HepG2 (cell line): ENCODE data around the gene FKTN. TPM values are rescaled to one million over a fixed set of nuclear protein-coding genes. Genes with fewer than 3 reads are reported as not detected.

Experiments
- ATAC-seq: fragments of 200-7000 bp; cut with Tn5 transposase; 3 replicates; pipeline ENCODE4 v1.9.1; 2020; ENCODE audit warnings: mild to moderate bottlenecking, moderate library complexity
- BruUV-seq: library from RNA; stranded (reverse); fragments of 400-500 nt; replicated peaks from 2 replicates; lab custom pipeline; 2021; lab: Mats Ljungman, UMichigan
- CTCF ChIA-PET: fragments of 300-600 bp; formaldehyde crosslinking; extraction: SDS; loops from one replicate; lab custom pipeline; 2021; ENCODE audit warnings: low total read pairs, inconsistent platforms, low intra/inter-chr PET ratio; lab: Yijun Ruan, JAX
- POLR2A ChIA-PET: fragments of 350-600 bp; sonication (Branson Sonifier 250); formaldehyde crosslinking; loops from one replicate; lab custom pipeline; 2020; ENCODE audit warnings: antibody characterized with exemption, inconsistent platforms; lab: Yijun Ruan, JAX
- DNase-seq: peaks from one replicate; pipeline ENCODE4 v3.0.0-alpha.2; 2015; ENCODE audit warnings: low spot score
- FAIRE-seq: peaks from 3 replicates; lab custom pipeline; 2011; peaks lifted over from hg19 to GRCh38; lab: Jason Lieb, UNC
- H2AFZ ChIP-seq: one replicate; pipeline ENCODE4 v1.6.1; 2011; ENCODE audit warnings: low read length, inconsistent platforms
- H3K27ac ChIP-seq: fragments of 300-600 bp; 3 replicates; pipeline ENCODE4 v1.8.0; 2011; ENCODE audit warnings: mixed run types, mild to moderate bottlenecking, mixed read lengths, low read length, inconsistent platforms; ENCODE audit not compliant: insufficient read depth; ENCODE audit errors: extremely low read length
- H3K27me3 ChIP-seq, 2 experiments: fragments of 200-600 bp in 1 of 2; 2 replicates in 1 of 2; 3 replicates in 1 of 2; pipeline versions ENCODE4 v1.6.0 to v1.8.0; 2011; ENCODE audit warnings: low read length in 2 of 2, mild to moderate bottlenecking in 2 of 2, moderate library complexity in 2 of 2, inconsistent platforms in 1 of 2; ENCODE audit not compliant: insufficient read depth in 2 of 2, control insufficient read depth in 1 of 2
- H3K36me3 ChIP-seq, 2 experiments: fragments of 200-600 bp in 1 of 2; replicated peaks in 1 of 2; 2 replicates in 1 of 2; 3 replicates in 1 of 2; pipeline versions ENCODE4 v1.5.1 to v1.8.0; 2011; ENCODE audit warnings: low read length in 2 of 2, inconsistent platforms in 1 of 2; ENCODE audit not compliant: insufficient read depth in 2 of 2, control insufficient read depth in 1 of 2
- H3K4me1 ChIP-seq: 2 replicates; pipeline ENCODE4 v1.5.1; 2012; ENCODE audit warnings: low read length, inconsistent platforms; ENCODE audit not compliant: insufficient read depth
- H3K4me2 ChIP-seq: 2 replicates; pipeline ENCODE4 v1.6.0; 2011; ENCODE audit warnings: low read depth, low read length, inconsistent platforms
- H3K4me3 ChIP-seq, 3 experiments: fragments of 200-600 bp in 1 of 3; sonication (generic), shearing (Covaris generic) in 1 of 3; replicated peaks in 1 of 3; 2 replicates each; pipeline ENCODE4 v1.5.1; 2011 to 2016; ENCODE audit warnings: low read length in 3 of 3, inconsistent platforms in 2 of 3, low read depth in 2 of 3, mild to moderate bottlenecking in 2 of 3, control low read depth in 1 of 3, mixed read lengths in 1 of 3; ENCODE audit not compliant: insufficient read depth in 1 of 3
- H3K79me2 ChIP-seq: one replicate; pipeline ENCODE4 v1.6.1; 2011; ENCODE audit warnings: low read length, inconsistent platforms; ENCODE audit not compliant: insufficient read depth
- H3K9ac ChIP-seq: 2 replicates; pipeline ENCODE4 v1.6.0; 2011; ENCODE audit warnings: mild to moderate bottlenecking, low read depth, low read length, inconsistent platforms; ENCODE audit not compliant: insufficient read depth
- H3K9me3 ChIP-seq: 2 replicates; pipeline ENCODE4 v1.5.1; 2012; ENCODE audit warnings: mild to moderate bottlenecking, low read length
- H4K20me1 ChIP-seq: 2 replicates; pipeline ENCODE4 v1.6.0; 2011; ENCODE audit warnings: inconsistent platforms, mild to moderate bottlenecking, low read length, moderate library complexity; ENCODE audit not compliant: insufficient read depth
- ARHGAP35 ChIP-seq: sonication (generic); formaldehyde crosslinking; IDR thresholded peaks from 2 replicates; pipeline ENCODE4 v1.9.0; 2022; ENCODE audit warnings: mild to moderate bottlenecking, inconsistent platforms, moderate library complexity, missing genetic modification reagents, borderline replicate concordance
- ARNTL ChIP-seq: sonication (generic); formaldehyde crosslinking; IDR thresholded peaks from 2 replicates; pipeline ENCODE4 v1.4.0; 2020; ENCODE audit warnings: mild to moderate bottlenecking, missing genetic modification reagents
- BCL6 ChIP-seq: IDR thresholded peaks from 2 replicates; pipeline ENCODE4 v1.6.1; 2016; ENCODE audit warnings: missing genetic modification reagents, missing compliant biosample characterization
- POLR2AphosphoS2 ChIP-seq: IDR thresholded peaks from 2 replicates; pipeline ENCODE4 v1.6.1; 2011; ENCODE audit warnings: low read depth, low read length, improper control_type of control experiment
- RARG ChIP-seq: sonication (generic); formaldehyde crosslinking; IDR thresholded peaks from 2 replicates; pipeline ENCODE4 v1.4.0; 2020; ENCODE audit warnings: low read depth, mild to moderate bottlenecking, missing genetic modification reagents
- REPIN1 ChIP-seq: sonication (generic); formaldehyde crosslinking; IDR thresholded peaks from 2 replicates; pipeline ENCODE4 v1.8.0; 2022; ENCODE audit warnings: missing genetic modification reagents, low read depth, mild to moderate bottlenecking, borderline replicate concordance
- SAP130 ChIP-seq: IDR thresholded peaks from 2 replicates; pipeline ENCODE4 v1.6.1; 2016; ENCODE audit warnings: low read depth
- SMAD9 ChIP-seq: sonication (generic); formaldehyde crosslinking; IDR thresholded peaks from 2 replicates; pipeline ENCODE4 v1.5.1; 2020; ENCODE audit warnings: mild to moderate bottlenecking, missing genetic modification reagents
- SMC3 ChIP-seq: IDR thresholded peaks from 2 replicates; pipeline ENCODE4 v1.6.1; 2011; ENCODE audit warnings: low read length, improper control_type of control experiment
- ZFP36 ChIP-seq: fragments of 150-350 bp; IDR thresholded peaks from 2 replicates; pipeline ENCODE4 v1.6.1; 2018; ENCODE audit warnings: borderline replicate concordance, low read length, low read depth; ENCODE audit not compliant: partially characterized antibody
- ZNF274 ChIP-seq: sonication (generic); formaldehyde crosslinking; IDR thresholded peaks from 2 replicates; pipeline ENCODE4 v1.5.1; 2020; ENCODE audit warnings: mild to moderate bottlenecking, missing genetic modification reagents
- ZNF382 ChIP-seq: sonication (generic); formaldehyde crosslinking; IDR thresholded peaks from 2 replicates; pipeline ENCODE4 v1.5.0; 2020; ENCODE audit warnings: missing genetic modification reagents, mild to moderate bottlenecking, borderline replicate concordance
- ZNF484 ChIP-seq: sonication (generic); formaldehyde crosslinking; IDR thresholded peaks from 2 replicates; pipeline ENCODE4 v1.5.1; 2020; ENCODE audit warnings: mild to moderate bottlenecking, low read depth, missing genetic modification reagents, borderline replicate concordance
- ZNF652 ChIP-seq: IDR thresholded peaks from 2 replicates; pipeline ENCODE4 v1.6.1; 2016; ENCODE audit warnings: low read depth, borderline replicate concordance
- in situ Hi-C: cut with HindIII; loops from 2 replicates; pipeline ENCODE4 v1.10.0; 2017; ENCODE audit warnings: low pct_unique_long_range_greater_than_20kb; ENCODE audit not compliant: extremely low pct_ligation_motif_present
- intact Hi-C: fragments of 100-400 bp; cut with micrococcal nuclease; formaldehyde crosslinking; loops from one replicate; pipeline ENCODE4 v1.10.0; 2022; ENCODE audit not compliant: unreplicated experiment
- polyA plus RNA-seq, 8 experiments: library from polyadenylated mRNA; depleted of rRNA in 3 of 8; stranded (reverse) in 7 of 8; unstranded in 1 of 8; fragments of >200 nt; fragmentation: Illumina TruSeq in 4 of 8; extraction: Trizol in 4 of 8; gene quantifications; 2 replicates each; pipeline versions ENCODE4 v1.2.1 to v1.2.3, GENCODE V29; 2011 to 2016; ENCODE audit warnings: low read depth in 4 of 8, missing spikeins in 1 of 8, mixed read lengths in 1 of 8; ENCODE audit not compliant: insufficient read depth in 1 of 8
- total RNA-seq, 5 experiments: library from RNA; depleted of rRNA; stranded (reverse); fragments of >200 nt; fragmentation: Illumina TruSeq; extraction: Trizol; gene quantifications; 2 replicates each; pipeline ENCODE4 v1.2.3, GENCODE V29; 2016; ENCODE audit warnings: low read depth in 1 of 5
- TF ChIP-seq, protein P1 (sequence below): sonication (generic); formaldehyde crosslinking; IDR thresholded peaks from 2 replicates; pipeline ENCODE4 v1.5.0; 2020; ENCODE audit warnings: missing genetic modification reagents, mild to moderate bottlenecking, borderline replicate concordance
- TF ChIP-seq, protein P2 (sequence below): sonication (generic); formaldehyde crosslinking; IDR thresholded peaks from 2 replicates; pipeline ENCODE4 v1.8.1; 2023; ENCODE audit warnings: mild to moderate bottlenecking, missing genetic modification reagents
- TF ChIP-seq, protein P3 (sequence below): IDR thresholded peaks from 2 replicates; pipeline ENCODE4 v1.6.1; 2016; ENCODE audit warnings: missing compliant biosample characterization, missing genetic modification reagents, borderline replicate concordance
- TF ChIP-seq, protein P4 (sequence below): sonication (generic); formaldehyde crosslinking; IDR thresholded peaks from 2 replicates; pipeline ENCODE4 v1.9.0; 2022; ENCODE audit warnings: low read depth, missing genetic modification reagents

FKTN gene
- total and polyA plus RNA-seq, 2 of the 13 experiments (the other 11 are each of a cell fraction or from before 2014, with no cell fraction given) = 7.9 to 13.5 TPM

DNA sequence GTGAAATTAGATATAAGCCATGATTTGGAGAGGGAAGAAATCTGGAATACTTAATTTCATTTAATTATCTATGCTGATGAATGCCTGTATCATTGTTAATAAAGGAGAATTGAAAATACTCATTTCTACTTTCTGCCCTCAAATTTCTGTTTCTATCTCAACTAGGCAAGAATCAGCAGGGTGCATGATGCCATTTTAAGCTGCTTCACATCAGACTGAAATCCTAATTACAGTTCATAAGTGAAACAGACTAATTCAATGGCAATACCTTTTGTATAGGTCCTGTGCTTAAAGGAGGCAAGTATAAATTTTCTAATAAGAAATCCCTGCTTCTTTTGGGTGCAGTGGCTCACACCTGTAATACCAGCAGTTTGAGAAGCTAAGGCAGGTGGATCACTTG lies 82.0 kb downstream of the FKTN start:
- Histone ChIP-seq H3K4me2 (no peak overlapping the region), H3K4me1 (no peaks in the 10 kb centered on the region), H3K9ac (no peak overlapping the region), H4K20me1 (no peaks in the 10 kb centered on the region), H3K4me3 (no peak overlapping the region), H3K36me3 (no peaks in the 10 kb centered on the region), H2AFZ (no peak overlapping the region), H3K9me3 (peaks cover 5% of the 10 kb centered on the region; the same call in 1 of the 2 replicates), H3K27ac (no peak overlapping the region), H3K79me2 (no peaks in the 10 kb centered on the region), H3K27me3 (no peaks in the 10 kb centered on the region)
- POLR2A ChIA-PET = no interaction called here
- no TSS peak for BruUV-seq
- TF ChIP-seq ZFP36 (no peak), ZNF382 (CRISPR knock-in tag) (no peak), POLR2AphosphoS2 (no peak), SAP130 (CRISPR knock-in tag) (no peak), ZNF274 (CRISPR knock-in tag) (no peak), SMAD9 (CRISPR knock-in tag) (no peak), SMC3 (no peak), REPIN1 (CRISPR knock-in tag) (no peak), ZNF652 (CRISPR knock-in tag) (no peak), ARNTL (no peak), BCL6 (CRISPR knock-in tag) (no peak), ZNF484 (CRISPR knock-in tag) (no peak), ARHGAP35 (CRISPR knock-in tag) (no peak), RARG (CRISPR knock-in tag) (no peak)
- TF ChIP-seq, protein P1, sequence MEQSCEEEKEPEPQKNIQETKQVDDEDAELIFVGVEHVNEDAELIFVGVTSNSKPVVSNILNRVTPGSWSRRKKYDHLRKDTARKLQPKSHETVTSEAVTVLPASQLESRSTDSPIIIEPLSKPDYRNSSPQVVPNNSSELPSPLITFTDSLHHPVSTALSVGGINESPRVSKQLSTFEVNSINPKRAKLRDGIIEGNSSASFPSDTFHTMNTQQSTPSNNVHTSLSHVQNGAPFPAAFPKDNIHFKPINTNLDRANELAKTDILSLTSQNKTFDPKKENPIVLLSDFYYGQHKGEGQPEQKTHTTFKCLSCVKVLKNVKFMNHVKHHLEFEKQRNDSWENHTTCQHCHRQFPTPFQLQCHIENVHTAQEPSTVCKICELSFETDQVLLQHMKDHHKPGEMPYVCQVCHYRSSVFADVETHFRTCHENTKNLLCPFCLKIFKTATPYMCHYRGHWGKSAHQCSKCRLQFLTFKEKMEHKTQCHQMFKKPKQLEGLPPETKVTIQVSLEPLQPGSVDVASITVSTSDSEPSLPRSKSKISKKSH (CRISPR knock-in tag) = no peak
- TF ChIP-seq, protein P2, sequence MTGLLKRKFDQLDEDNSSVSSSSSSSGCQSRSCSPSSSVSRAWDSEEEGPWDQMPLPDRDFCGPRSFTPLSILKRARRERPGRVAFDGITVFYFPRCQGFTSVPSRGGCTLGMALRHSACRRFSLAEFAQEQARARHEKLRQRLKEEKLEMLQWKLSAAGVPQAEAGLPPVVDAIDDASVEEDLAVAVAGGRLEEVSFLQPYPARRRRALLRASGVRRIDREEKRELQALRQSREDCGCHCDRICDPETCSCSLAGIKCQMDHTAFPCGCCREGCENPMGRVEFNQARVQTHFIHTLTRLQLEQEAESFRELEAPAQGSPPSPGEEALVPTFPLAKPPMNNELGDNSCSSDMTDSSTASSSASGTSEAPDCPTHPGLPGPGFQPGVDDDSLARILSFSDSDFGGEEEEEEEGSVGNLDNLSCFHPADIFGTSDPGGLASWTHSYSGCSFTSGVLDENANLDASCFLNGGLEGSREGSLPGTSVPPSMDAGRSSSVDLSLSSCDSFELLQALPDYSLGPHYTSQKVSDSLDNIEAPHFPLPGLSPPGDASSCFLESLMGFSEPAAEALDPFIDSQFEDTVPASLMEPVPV = no peak
- TF ChIP-seq, protein P3, sequence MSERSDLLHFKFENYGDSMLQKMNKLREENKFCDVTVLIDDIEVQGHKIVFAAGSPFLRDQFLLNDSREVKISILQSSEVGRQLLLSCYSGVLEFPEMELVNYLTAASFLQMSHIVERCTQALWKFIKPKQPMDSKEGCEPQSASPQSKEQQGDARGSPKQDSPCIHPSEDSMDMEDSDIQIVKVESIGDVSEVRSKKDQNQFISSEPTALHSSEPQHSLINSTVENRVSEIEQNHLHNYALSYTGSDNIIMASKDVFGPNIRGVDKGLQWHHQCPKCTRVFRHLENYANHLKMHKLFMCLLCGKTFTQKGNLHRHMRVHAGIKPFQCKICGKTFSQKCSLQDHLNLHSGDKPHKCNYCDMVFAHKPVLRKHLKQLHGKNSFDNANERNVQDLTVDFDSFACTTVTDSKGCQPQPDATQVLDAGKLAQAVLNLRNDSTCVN (CRISPR knock-in tag) = no peak
- TF ChIP-seq, protein P4, sequence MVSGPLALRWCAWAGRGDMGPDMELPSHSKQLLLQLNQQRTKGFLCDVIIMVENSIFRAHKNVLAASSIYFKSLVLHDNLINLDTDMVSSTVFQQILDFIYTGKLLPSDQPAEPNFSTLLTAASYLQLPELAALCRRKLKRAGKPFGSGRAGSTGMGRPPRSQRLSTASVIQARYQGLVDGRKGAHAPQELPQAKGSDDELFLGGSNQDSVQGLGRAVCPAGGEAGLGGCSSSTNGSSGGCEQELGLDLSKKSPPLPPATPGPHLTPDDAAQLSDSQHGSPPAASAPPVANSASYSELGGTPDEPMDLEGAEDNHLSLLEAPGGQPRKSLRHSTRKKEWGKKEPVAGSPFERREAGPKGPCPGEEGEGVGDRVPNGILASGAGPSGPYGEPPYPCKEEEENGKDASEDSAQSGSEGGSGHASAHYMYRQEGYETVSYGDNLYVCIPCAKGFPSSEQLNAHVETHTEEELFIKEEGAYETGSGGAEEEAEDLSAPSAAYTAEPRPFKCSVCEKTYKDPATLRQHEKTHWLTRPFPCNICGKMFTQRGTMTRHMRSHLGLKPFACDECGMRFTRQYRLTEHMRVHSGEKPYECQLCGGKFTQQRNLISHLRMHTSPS (CRISPR knock-in tag) = no peak
- FAIRE-seq = no peak
- no peak for DNase-seq
- in situ Hi-C loops (no loop called here), intact Hi-C loops (loop anchor here (5.0 kb wide), 1 partner anchor 77 kb away; no protein-coding TSS in a partner anchor)
- CTCF ChIA-PET = no interaction called here
- ATAC-seq = no peak
